AG09319 (cell line): ENCODE measurements around the gene METTL26.

ENCODE experiments used
- DNase-seq: peaks from one replicate; pipeline ENCODE4 v3.0.0-alpha.2; 2010; ENCODE audit warnings: low read depth; ENCODE audit errors: extremely low read depth
- TF ChIP-seq, protein P1 (sequence below): IDR thresholded peaks from 2 replicates; pipeline ENCODE4 v1.5.1; 2011; ENCODE audit warnings: low read depth, mild to moderate bottlenecking, inconsistent platforms, low read length, moderate library complexity

Gene METTL26

DNA sequence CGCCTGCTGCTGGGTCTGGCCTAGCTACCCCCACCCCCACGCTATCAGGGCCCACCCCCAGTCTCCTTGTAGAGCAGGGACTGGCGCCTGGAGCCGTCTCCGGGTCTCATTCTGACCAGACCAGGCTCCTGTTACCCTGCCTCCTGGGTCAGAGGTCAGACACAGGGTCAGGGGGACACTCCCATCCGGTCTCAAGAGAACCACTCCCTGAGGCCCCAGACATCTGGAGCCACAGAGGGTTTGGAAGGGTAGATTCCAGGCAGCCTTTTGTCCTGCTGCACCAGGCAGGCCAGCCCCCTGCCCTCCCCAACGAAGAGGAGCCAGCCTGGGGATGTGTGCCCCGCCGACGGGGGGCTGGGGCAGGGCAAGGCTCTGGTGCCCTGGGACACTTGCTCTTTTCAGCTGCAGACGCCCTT is 6.3 kb downstream of the METTL26 start:
- DNase-seq, result no peak
- TF ChIP-seq, protein P1, sequence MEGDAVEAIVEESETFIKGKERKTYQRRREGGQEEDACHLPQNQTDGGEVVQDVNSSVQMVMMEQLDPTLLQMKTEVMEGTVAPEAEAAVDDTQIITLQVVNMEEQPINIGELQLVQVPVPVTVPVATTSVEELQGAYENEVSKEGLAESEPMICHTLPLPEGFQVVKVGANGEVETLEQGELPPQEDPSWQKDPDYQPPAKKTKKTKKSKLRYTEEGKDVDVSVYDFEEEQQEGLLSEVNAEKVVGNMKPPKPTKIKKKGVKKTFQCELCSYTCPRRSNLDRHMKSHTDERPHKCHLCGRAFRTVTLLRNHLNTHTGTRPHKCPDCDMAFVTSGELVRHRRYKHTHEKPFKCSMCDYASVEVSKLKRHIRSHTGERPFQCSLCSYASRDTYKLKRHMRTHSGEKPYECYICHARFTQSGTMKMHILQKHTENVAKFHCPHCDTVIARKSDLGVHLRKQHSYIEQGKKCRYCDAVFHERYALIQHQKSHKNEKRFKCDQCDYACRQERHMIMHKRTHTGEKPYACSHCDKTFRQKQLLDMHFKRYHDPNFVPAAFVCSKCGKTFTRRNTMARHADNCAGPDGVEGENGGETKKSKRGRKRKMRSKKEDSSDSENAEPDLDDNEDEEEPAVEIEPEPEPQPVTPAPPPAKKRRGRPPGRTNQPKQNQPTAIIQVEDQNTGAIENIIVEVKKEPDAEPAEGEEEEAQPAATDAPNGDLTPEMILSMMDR, result no peak

DNA sequence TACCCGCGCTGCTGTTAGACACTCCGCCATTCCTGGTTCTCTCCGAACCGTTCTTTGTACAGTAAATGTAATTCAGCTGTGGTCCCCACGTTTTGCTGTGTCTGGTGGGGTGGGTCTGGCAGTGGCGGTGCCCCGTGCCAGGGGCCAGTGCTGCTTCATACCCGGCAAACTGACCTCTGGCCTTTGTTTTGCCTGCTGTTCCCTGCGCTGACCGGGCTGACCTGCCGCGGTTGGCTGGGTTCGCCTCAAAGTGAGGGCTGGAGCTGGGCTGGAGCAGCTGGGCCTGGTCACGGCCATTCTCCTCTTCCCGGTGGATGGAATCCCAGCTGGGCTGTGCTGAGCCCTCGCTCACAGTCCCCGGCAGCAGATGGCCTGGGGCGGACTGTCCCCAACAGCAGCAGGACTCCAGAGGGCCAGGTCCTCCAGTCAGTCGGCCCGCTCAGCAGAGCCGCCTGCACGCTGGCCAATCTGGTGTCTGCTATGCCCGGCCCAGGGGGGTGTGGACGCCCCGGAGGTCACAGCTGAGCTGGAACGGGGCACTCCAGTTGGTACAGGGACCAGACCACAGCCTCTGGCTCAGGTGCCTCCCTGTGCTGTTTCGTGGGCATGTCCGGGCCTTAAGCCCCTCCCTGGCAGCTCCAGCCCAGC is 6.8 kb downstream of the METTL26 start:
- TF ChIP-seq, protein P1, result no peak
- no peak for DNase-seq

DNA sequence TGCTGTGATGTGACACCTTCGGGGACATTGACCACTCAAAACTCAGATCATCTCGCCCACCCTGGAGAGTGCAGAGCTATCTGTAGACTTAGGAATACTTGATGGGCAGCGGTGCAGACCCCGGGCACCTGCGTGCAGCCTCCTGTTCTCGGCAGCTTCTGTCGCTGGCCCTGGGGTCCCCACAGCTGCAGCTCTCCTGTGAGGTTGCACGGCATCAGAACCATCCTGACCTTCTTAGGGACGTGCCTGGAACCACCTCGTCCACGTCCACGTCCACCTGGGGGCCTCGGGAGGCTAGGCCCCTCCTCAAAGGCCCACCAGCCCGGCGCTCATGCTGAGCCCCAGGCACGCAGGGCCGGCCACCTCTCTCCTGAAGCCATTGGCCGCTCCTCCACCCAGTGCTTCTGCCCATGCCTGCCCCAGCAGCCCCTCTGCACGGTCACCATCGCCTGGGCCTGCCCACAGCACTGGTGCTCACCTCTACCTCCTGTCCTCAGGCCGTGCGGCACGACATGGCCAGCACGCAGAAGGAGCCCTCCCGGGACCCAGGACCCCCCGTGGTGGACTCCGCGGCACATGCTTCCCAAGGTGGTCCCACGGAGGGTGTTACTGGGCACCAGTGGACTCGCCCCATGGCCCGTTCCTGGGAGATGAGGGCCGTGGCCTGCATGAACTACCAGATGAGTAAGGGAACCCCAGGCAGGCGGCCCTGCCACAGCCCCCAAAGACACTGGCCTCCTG is 7.6 kb downstream of the METTL26 start:
- TF ChIP-seq, protein P1, result no peak
- DNase-seq, result no peak

DNA sequence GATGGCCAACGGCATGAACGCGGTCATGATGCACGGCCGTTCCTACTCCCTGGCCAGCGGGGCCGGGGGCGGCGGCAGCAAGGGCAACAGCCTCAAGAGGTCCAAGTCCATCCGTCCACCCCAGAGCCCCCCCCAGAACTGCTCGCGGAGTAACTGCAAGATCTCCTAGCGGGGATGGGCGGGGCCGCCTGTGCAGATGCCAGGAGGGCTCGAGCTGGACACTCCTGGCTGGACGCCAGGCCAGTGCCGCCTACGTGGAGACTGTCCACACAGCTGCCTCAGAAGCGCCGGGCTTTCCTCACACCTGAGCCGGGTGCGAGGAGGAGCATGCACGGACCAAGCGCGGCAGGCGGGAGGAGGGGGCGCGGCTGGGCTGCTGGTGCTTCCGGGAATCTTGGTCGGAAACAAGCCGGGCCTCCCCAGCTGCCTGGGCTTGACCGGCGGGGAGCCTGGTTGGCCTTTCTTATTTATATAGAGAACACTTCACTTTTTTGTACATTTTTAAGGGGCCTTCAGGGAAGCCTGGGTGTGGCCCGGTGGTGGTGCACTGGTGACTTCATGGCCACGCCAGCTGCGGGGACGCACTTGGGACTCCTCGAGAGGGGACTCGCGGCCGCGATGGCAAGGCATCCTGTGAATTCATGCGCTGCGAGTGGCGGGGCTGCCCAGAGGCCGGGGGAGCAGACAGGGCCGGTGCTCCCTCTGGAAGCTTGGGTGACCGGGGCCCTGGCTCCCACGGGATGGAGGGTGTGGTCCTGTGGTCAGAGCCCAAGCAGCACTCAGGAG is 8.5 kb downstream of the METTL26 start:
- no peak for DNase-seq
- TF ChIP-seq, protein P1, result no peak

DNA sequence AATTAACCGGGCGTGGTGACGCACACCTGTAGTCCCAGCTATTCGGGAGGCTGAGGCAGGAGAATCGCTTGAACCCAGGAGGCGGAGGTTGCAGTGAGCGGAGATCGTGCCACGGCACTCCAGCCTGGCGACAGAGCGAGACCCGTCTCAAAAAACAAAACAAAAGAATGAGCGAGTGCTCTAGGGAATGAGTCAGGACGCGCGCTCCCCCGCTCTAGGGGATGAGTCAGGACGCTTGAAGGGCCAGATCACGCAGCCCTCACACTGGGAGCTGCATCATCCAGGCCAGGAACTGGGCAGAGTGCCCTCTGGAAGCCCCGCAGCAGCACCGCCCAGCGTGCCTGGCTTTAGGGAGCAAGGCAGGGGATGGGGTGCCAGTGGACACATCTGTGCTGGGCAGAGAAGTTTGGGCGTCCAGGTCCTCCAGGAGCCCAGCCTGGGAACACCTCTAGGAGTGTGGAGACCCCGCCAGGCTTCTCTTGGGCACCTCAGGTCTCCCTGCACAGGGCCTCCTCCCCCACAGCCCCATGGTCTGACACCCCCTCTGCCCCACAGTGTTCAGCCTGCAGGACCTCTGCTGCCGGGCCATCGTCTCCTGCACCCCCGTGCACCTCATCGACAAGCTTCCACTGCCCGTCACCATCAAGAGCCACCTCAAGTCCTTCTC is 9.2 kb downstream of the METTL26 start:
- TF ChIP-seq, protein P1, result no peak

DNA sequence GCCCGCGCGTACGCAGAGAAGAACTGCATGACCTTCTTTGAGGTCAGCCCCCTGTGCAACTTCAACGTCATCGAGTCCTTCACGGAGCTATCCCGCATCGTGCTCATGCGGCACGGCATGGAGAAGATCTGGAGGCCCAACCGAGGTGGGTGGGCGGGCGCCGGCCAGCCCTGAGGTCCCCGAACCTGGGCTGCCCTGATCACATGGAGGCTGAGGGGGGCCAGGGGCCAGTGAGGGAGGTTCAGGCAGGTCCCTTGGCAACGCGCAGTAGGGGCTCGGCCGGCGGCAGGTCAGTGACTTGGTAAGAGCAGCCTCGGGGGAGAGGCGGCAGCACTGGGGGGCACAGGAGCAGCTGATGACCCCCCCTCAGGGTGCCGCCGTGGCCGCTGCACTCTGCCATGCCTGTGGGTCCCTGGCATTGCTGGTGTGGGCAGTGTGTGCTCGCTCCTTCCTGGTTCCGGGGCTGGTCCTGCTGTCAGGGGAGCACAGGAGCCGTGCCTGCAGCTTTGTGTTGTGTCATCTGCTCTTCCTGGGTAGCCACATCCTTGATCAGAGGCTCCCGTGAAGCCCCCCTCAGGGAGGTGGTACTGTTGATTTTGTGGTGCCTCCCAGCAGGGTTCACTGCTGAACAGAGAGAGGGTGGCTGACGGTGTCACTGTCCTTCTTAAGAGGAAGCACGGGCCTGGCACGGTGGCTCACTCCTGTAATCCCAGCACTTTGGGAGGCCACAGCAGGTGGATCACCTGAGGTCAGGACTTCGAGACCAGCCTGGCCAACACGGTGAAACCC is 9.9 kb downstream of the METTL26 start:
- TF ChIP-seq, protein P1, result no peak
- no peak for DNase-seq

More for the DNA sequence above, 9.2 kb downstream of the METTL26 start:
- peak; percentile 89 for DNase-seq
